Neural cell (in vitro differentiated cells): ENCODE results near the gene USO1. TPM values are rescaled to one million over a fixed set of nuclear protein-coding genes. Genes with fewer than 3 reads are reported as not detected.

Experiments
- H2AFZ ChIP-seq: fragments of 200-600, 300-800 bp; sonication (generic), shearing (Covaris generic); 2 replicates; pipeline ENCODE4 v1.6.0; 2014; ENCODE audit warnings: low read depth, mild to moderate bottlenecking, antibody characterized with exemption, low read length, moderate library complexity
- H3F3A ChIP-seq: fragments of 200-600 bp; shearing (Covaris generic); 2 replicates; pipeline ENCODE4 v1.6.1; 2016; ENCODE audit warnings: mild to moderate bottlenecking, moderate library complexity, mixed read lengths, antibody characterized with exemption, low read length; ENCODE audit not compliant: insufficient read depth, poor library complexity, severe bottlenecking
- H3K27ac ChIP-seq: fragments of 200-600, 300-800 bp; sonication (generic), shearing (Covaris generic); 2 replicates; pipeline ENCODE4 v1.5.1; 2014; ENCODE audit warnings: mild to moderate bottlenecking, low read length, moderate library complexity
- H3K27me3 ChIP-seq: fragments of 300-800, 200-600 bp; sonication (generic), shearing (Covaris generic); 2 replicates; pipeline ENCODE4 v1.6.0; 2014; ENCODE audit warnings: mild to moderate bottlenecking, low read depth, low read length, moderate library complexity; ENCODE audit not compliant: insufficient read depth
- H3K36me3 ChIP-seq: fragments of 300-800, 200-600 bp; sonication (generic), shearing (Covaris generic); 2 replicates; pipeline ENCODE4 v1.5.1; 2014; ENCODE audit warnings: mild to moderate bottlenecking, antibody characterized with exemption, low read length, moderate library complexity; ENCODE audit not compliant: insufficient read depth
- H3K4me2 ChIP-seq: fragments of 300-800, 200-600 bp; sonication (generic), shearing (Covaris generic); 2 replicates; pipeline ENCODE4 v1.6.0; 2014; ENCODE audit warnings: mild to moderate bottlenecking, low read length
- H3K4me3 ChIP-seq: fragments of 300-800, 200-600 bp; sonication (generic), shearing (Covaris generic); 2 replicates; pipeline ENCODE4 v1.5.1; 2014; ENCODE audit warnings: mild to moderate bottlenecking, low read length, moderate library complexity
- H3K79me2 ChIP-seq: fragments of 200-600 bp; shearing (Covaris generic); replicated peaks from 2 replicates; pipeline ENCODE4 v1.6.0; 2014; ENCODE audit warnings: mild to moderate bottlenecking, low read length, moderate library complexity; ENCODE audit not compliant: insufficient read depth
- H3K9ac ChIP-seq: fragments of 300-800, 200-600 bp; sonication (generic), shearing (Covaris generic); 2 replicates; pipeline ENCODE4 v1.6.1; 2016; ENCODE audit warnings: mild to moderate bottlenecking, low read length, mixed read lengths
- H3K9me2 ChIP-seq: fragments of 200-600 bp; shearing (Covaris generic); 2 replicates; pipeline ENCODE4 v1.6.1; 2016; ENCODE audit warnings: mild to moderate bottlenecking, low read length, mixed read lengths; ENCODE audit not compliant: insufficient read depth
- H3K9me3 ChIP-seq: fragments of 200-600, 300-800 bp; sonication (generic), shearing (Covaris generic); 2 replicates; pipeline ENCODE4 v1.6.1; 2016; ENCODE audit warnings: mild to moderate bottlenecking, mixed run types, low read length, moderate library complexity, mixed read lengths
- H4K20me1 ChIP-seq: fragments of 200-600 bp; shearing (Covaris generic); 2 replicates; pipeline ENCODE4 v1.6.1; 2016; ENCODE audit warnings: mild to moderate bottlenecking, mixed run types; ENCODE audit not compliant: insufficient read depth
- EP300 ChIP-seq: fragments of 450-650 bp; conservative IDR thresholded peaks from 2 replicates; pipeline ENCODE4 v1.6.1; 2014; ENCODE audit warnings: antibody characterized with exemption, mild to moderate bottlenecking, moderate library complexity; ENCODE audit not compliant: poor library complexity, severe bottlenecking
- EZH2 ChIP-seq: fragments of 200-600, 300-800 bp; shearing (Covaris generic), sonication (generic); IDR thresholded peaks from 2 replicates; pipeline ENCODE4 v1.6.1; 2014; ENCODE audit warnings: antibody characterized with exemption, low read length, borderline replicate concordance, mild to moderate bottlenecking; ENCODE audit not compliant: insufficient read depth, poor library complexity, severe bottlenecking
- MXI1 ChIP-seq: fragments of 450-650 bp; conservative IDR thresholded peaks from 2 replicates; pipeline ENCODE4 v1.6.1; 2014; ENCODE audit warnings: antibody characterized with exemption, mild to moderate bottlenecking; ENCODE audit not compliant: poor library complexity, severe bottlenecking
- POLR2AphosphoS5 ChIP-seq: IDR thresholded peaks from 2 replicates; pipeline ENCODE4 v1.6.1; 2012
- RAD21 ChIP-seq: fragments of 450-650 bp; conservative IDR thresholded peaks from 2 replicates; pipeline ENCODE4 v1.6.1; 2014; ENCODE audit warnings: antibody characterized with exemption, mild to moderate bottlenecking, moderate library complexity
- REST ChIP-seq: IDR thresholded peaks from 2 replicates; pipeline ENCODE4 v1.6.1; 2012; ENCODE audit warnings: borderline replicate concordance
- SMC3 ChIP-seq: fragments of 450-650 bp; conservative IDR thresholded peaks from 2 replicates; pipeline ENCODE4 v1.6.1; 2014; ENCODE audit warnings: antibody characterized with exemption, mild to moderate bottlenecking, moderate library complexity; ENCODE audit not compliant: poor library complexity
- TAF1 ChIP-seq: IDR thresholded peaks from 2 replicates; pipeline ENCODE4 v1.6.1; 2012; ENCODE audit warnings: low read depth
- polyA plus RNA-seq: library from polyadenylated mRNA; depleted of rRNA; stranded (reverse); fragments of >200 nt; gene quantifications from 2 replicates; pipeline ENCODE4 v1.2.3, GENCODE V29; 2014
- TF ChIP-seq, protein P1 (sequence below): fragments of 450-650 bp; IDR thresholded peaks from 2 replicates; pipeline ENCODE4 v1.5.1; 2014; ENCODE audit warnings: antibody characterized with exemption, mild to moderate bottlenecking, moderate library complexity; ENCODE audit not compliant: poor library complexity, severe bottlenecking

The USO1 gene
- polyA plus RNA-seq, 1 donor from 2014 or later, result 40.0 TPM

GRCh38 chr4:75849461-75849860, 125.1 kb downstream of the USO1 start:
- Histone ChIP-seq H3K9ac (no peak overlapping the region), H3K27ac (no peak overlapping the region), H3K79me2 (no peaks in the 10 kb centered on the region), H3K27me3 (no peaks in the 10 kb centered on the region), H2AFZ (no peak overlapping the region), H4K20me1 (no peaks in the 10 kb centered on the region), H3F3A (no peaks in the 10 kb centered on the region), H3K4me3 (no peak overlapping the region), H3K4me2 (no peak overlapping the region), H3K9me2 (no peaks in the 10 kb centered on the region), H3K9me3 (no peaks in the 10 kb centered on the region), H3K36me3 (no peaks in the 10 kb centered on the region)
- TF ChIP-seq EP300, result no peak

- H3K9me3 ChIP-seq, result no peaks in the 10 kb centered on the region
- TF ChIP-seq EZH2, result no peak
- no peak for TF ChIP-seq REST
- no peak for TF ChIP-seq SMC3
- TF ChIP-seq MXI1, result no peak
- TF ChIP-seq RAD21, result no peak
- no peaks in the 10 kb centered on the region for H3K79me2 ChIP-seq
- no peak overlapping the region for H2AFZ ChIP-seq
- no peaks in the 10 kb centered on the region for H3F3A ChIP-seq
- H4K20me1 ChIP-seq, result no peaks in the 10 kb centered on the region
- no peak overlapping the region for H3K9ac ChIP-seq
- no peak overlapping the region for H3K27ac ChIP-seq
- H3K9me2 ChIP-seq, result no peaks in the 10 kb centered on the region
- no peak overlapping the region for H3K4me3 ChIP-seq
- H3K27me3 ChIP-seq, result no peaks in the 10 kb centered on the region
- no peaks in the 10 kb centered on the region for H3K36me3 ChIP-seq
- H3K4me2 ChIP-seq, result no peak overlapping the region
Observed at GRCh38 chr4:75858721-75859120, 134.3 kb downstream of the USO1 start.

DNA sequence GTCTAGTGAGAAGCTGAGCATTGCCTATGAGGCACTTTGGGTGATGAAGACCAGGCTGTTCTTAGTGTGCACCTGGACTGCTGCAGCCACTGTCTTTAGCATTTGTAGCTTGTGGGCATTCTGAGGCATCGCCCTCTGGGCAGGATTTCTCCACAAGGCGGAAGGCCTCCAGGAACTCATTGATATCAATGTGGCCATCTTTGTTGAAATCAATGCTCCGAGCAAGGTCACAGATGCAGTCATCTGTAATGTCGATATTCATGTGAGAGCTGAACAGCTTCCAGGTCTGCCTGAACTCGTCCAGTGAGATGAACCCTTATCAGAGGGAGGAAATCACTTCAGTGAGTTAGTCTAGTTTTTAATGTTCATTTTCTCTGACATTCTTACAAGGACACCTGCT, 136.2 kb downstream of the USO1 start:
- Histone ChIP-seq H3F3A (no peaks in the 10 kb centered on the region), H3K9me2 (no peaks in the 10 kb centered on the region), H3K9me3 (no peaks in the 10 kb centered on the region), H2AFZ (no peak overlapping the region), H3K79me2 (no peaks in the 10 kb centered on the region), H4K20me1 (no peaks in the 10 kb centered on the region), H3K27me3 (no peaks in the 10 kb centered on the region), H3K9ac (no peak overlapping the region), H3K4me2 (no peak overlapping the region), H3K36me3 (no peaks in the 10 kb centered on the region), H3K27ac (no peak overlapping the region), H3K4me3 (no peak overlapping the region)
- TF ChIP-seq POLR2AphosphoS5 (no peak), RAD21 (no peak), REST (no peak), MXI1 (no peak), EZH2 (no peak), TAF1 (no peak), EP300 (no peak), SMC3 (no peak)
- TF ChIP-seq, protein P1, sequence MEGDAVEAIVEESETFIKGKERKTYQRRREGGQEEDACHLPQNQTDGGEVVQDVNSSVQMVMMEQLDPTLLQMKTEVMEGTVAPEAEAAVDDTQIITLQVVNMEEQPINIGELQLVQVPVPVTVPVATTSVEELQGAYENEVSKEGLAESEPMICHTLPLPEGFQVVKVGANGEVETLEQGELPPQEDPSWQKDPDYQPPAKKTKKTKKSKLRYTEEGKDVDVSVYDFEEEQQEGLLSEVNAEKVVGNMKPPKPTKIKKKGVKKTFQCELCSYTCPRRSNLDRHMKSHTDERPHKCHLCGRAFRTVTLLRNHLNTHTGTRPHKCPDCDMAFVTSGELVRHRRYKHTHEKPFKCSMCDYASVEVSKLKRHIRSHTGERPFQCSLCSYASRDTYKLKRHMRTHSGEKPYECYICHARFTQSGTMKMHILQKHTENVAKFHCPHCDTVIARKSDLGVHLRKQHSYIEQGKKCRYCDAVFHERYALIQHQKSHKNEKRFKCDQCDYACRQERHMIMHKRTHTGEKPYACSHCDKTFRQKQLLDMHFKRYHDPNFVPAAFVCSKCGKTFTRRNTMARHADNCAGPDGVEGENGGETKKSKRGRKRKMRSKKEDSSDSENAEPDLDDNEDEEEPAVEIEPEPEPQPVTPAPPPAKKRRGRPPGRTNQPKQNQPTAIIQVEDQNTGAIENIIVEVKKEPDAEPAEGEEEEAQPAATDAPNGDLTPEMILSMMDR, result no peak
